Kidney capillary endothelial cell (primary cell): ENCODE measurements around the gene ERN1.
"Not testable (repeated sequence)": the region's sequence is repeated elsewhere in the genome, so short reads cannot be mapped to it uniquely, and the experiment has no call there.

ENCODE experiments used
- DNase-seq: peaks from one replicate; pipeline ENCODE4 v3.0.0-alpha.2; 2018; ENCODE audit warnings: low spot score

ERN1 gene

DNA sequence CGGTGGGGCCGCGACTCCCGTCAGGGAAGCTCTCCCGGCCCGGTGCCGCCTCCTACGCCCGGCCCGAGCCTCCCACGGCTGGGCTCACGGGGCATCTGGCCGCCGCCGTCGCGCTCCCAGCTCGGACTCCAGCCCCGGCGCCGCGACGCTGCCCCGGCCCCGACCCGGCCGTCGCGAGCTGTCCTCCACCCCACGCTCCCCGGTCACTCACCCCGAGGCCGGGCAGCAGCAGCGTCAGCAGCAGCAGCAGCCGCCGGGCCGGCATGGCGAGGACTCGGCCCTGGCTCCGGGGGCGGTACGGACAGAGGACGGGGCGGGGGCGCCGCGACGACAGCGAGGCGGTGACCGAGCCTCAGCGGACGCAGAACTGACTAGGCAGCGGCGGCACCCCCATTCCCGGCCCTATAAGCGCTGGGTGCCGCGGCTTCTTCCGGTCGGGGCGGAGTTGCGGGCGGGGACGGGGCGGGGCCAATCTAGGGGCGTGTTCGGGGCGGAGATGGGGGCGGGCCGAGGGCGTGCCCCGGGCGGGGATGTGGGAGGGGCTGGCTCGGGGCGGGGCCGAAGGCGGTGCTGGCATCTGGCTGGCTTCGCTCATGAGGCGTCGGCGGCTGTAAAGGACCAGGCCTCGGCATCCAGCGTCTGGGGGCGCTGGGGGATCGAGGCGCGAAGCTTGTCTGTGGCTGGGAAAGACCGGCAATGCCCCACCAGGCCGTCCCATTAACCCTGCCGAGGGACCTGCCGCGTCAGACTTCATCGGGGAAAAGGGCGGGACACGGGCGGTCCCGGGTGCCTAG is at the start of gene ERN1:
ERN1 (minus strand) TSS at position 380 of the 794 bp plus-strand sequence; CDS start at position 265, 115 bp downstream.
- DNase-seq = peak; percentile 89

DNA sequence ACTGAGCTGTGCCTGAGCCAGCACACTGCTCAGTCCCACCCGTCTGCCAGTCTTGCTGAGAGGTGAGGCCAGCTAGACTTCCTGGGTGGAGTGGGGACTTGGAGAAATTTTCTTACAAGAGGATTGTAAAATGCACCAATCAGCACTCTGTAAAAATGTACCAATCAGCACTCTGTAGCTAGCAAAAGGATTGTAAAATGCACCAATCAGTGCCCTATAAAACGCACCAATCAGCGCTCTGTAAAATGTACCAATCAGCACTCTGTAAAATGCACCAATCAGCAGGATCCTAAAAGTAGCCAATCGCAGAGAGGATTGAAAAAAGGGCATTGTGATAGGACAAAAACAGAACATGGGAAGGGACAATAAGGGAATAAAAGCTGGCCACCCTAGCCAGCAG is 49.1 kb upstream of the ERN1 start:
- DNase-seq = not testable (repeated sequence)

DNA sequence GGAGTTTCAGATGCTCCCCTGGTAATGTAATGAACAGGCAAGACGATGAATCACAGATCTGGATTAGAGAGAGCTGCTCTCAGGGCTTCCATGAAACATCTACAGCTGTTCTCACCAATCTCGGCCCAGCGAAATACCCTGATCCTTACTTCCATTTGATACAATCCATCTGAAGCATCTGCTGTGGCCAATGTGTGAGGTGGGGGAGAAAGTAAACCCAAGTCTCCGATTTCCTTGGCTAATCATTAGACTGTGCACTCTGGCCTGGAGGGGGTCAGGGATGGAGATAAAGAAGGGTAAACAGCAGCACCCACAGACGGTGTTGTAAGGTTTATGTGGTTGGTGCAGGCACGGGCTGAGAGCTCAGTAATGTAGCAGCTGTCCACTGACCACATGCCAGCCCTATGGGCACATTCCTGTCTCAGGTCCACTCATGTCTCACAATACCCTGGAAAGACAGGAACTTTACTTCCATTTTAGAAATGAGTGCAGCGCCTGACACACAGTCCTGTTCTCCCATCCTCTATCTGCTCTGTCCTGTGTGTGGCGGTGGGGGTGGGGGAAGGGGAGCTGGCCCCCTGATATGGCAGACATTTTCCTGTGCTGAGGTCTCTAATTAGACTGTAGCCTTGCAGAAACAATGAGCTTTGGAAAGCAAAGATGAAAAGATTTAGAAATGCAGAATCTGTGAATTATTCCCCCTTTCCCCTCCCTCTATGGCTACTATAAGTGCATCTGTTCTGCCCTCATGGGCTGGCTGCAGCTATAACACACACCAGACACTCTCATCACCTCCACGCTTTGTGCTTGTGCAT is 48.3 kb upstream of the ERN1 start:
- DNase-seq = no peak

DNA sequence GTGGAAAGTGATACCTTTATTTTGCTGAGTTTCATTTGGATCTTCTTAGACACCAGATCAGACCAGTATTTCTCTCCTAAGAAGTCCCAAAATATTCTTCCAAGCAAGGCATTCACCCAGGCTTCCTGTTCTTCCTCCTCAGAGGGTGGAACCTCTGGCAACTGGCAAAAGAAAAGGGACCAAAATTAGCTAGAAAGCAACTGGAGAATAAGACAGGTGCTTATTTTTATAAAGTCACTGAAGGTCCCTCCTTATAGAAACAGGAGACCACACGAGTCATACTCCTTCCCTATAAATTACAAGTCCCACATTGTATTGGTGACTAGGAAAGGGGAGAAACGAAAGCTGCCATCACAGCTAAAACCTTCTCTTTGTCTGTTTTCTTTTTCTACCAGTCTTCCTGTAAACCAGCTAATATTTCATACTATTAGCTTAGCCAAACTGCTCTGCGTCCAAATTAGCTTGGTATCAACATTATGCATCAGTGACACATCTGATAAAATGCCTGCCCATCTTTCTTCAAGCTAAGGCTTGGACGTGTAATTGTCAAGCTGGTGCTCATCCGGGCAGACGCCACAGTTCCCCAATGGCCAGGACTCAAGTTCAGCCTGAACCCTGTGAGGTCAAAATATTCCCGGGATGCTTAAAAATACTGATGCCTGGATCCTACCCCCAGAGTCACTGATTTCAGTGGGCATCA is 47.5 kb upstream of the ERN1 start:
- DNase-seq = no peak

DNA sequence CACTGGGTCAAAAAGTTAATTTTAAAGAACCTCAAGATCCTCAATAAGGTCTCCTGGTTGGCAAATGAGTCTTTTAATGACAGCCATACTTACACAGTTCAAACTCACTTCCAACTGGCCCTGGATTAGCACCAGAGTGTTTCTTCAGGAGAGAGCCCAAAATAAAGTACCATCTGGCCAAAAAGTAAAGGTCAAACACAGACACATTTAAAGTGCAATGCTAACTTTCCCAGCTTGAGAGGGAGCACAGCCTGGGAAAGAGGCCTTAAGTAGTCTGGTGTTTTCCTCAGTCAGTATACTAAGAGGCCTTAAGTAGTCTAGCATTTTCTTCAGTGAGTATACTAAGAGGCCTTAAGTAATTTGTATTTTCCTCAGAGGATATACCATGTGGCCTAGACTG is 46.6 kb upstream of the ERN1 start:
- DNase-seq = no peak

DNA sequence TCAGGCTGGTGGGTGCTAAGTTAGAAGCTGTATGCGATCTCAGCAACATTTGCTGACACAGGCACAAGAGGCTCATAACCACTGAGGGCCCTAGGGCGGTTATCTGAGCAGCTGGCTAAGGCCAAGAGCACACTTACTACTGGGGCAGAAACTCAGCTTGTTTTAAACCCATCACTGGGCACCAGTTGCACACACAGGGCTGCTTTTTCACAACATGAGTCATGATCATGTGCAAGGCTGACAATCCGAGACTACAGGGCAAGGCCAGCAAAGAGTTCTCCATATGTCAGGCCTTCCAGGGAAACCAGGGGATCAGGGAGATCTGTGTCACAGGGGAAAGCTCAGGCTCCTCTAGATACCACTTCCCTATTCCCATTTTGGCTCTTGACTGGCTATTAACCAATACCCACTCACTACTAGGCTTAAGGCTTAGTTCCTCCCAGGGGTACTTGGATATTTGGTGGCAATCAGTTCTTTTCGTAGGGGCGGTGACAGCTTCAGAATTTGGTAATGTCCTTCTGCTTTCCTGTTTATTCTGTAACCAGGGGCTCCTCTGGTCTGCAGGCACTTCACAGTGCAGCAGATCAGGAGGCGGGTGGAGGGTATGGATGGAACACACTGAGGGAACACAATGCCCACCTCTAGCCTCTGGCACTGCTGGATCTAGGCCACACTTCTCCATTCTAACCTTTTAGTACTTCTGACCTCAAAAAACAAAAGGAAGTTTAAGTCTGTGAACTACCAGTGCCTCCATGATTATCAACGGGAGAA is 44.9 kb upstream of the ERN1 start:
- no peak for DNase-seq

DNA sequence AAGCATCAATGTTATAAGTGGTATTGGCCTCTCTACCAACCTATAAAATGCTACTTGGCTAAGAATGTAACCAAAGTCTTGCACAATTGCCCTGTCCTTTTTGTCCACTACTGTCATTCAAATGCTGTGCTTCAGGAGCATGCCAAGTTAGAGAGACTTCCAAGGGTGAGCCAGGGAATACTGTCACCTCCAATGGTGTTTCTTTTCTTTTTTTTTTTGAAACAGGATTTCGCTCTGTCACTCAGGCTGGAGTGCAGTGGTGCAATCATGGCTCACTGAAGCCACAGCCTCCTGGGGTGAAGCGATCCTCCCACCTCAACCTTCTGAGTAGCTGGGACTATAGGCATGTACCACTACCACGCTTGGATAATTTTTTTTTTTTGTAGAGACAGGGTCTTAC is 43.7 kb upstream of the ERN1 start:
- no peak for DNase-seq

DNA sequence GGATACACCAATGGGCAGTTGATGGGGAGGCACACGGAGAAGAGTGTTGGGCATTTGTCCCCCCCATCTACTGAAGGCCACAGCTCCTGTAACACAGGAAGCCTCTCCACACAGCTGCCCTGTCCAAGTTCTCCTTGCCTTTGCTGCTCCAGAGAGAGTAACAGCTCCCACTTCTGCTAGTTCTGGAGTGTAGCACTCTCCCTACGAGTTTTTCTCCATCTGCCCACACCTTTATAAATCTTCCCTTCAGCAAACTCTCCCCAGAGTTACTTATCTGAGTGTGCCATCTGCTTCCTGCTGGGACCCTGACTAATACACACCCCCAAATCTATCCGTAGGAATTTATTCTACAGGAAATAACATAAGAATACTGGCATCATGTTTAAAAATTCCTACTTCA is 42.6 kb upstream of the ERN1 start:
- peak; percentile 92 for DNase-seq

DNA sequence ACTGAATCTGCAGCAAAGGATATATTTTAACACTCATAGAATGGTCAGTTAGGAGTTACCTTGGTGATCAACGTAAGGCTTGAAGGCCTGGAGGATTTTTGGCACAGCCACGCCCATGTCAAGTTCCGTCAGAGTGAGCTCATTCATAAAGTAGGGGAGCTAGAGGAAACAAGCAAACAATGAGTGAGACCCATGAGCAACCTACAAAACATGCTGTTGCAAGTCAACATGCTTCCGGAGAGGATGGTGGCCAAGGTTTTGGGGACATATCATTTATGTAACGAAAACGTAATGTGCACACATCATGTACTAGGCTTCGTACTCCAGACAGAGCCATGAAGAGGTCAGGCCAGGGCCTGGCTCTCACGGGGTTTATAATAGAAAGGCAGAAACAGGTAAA is 41.1 kb upstream of the ERN1 start:
- DNase-seq = peak; percentile 94

DNA sequence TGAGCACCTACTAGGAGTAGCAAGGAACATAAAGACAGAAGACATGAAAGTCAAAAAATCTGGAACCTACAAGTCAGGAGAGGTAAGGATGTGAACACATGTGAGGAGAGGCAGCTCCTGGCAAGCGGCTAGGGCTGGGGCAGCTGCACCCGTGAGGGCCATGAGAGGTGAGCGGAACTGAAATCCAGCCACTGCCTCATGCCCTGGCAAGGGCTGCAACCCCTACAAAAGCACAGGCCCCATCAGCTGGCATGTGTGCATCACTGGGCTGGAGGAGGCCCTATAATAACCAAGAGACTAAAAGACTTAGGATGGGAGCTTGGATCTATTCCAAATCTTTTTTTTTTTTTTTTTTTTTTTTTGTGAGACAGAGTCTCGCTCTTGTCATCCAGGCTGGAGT is 40.3 kb upstream of the ERN1 start:
- no peak for DNase-seq

DNA sequence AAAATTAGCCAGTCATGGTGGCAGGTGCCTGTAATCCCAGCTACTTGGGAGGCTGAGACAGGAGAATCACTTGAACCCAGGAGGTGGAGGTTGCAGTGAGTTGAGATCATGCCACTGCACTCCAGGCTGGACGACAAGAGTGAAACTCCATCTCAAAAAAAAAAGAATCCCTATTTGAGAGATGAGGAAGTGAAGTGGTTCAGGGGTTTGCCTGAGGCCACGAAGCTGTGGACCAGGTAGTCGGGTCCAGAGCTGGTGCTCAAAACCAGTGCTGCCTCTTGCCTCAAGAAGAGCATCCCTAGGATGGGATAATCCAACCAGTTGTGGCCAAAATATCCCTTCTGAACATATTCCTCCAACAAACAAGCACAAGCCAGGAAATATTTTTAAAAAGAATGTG is 37.7 kb upstream of the ERN1 start:
- not testable (repeated sequence) for DNase-seq

DNA sequence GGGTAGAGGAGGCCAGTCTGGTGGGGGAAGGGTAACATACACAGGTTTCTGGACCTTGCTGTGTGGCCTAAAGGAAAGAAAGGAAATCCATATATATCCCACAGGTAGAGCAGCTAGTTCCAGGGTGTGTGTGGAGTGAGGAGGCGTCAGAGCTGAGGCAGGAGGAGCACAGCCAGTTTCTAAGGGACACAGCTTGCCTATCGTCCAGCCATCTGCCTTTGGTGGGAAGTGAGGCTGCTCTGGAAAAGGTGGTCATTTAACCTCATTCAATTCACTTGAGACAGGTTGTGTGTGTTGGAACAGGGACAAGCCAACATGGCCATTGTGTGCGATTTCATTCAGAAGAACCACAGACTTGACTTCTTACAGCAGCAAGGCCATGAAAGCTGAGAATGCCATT is 36.9 kb upstream of the ERN1 start:
- DNase-seq = no peak

DNA sequence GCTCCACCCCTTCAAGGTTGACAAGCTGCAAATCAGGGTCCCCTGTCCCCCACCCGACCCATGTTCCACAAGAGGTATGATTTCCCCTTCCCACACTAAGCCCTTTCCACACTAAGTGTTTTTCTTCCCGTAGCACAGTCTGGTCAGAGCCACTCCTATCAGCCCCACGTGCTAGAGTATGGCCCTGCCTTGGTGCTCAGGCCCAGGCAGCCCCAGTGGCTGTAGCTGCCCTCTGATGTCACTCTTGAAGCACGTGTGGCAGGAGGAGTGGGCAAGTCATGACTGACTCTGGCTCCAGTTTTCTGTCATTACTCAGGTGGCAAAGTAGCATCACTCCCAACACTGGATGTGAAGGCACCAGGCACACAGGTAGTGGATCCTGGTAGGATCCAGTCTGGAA is 35.4 kb upstream of the ERN1 start:
- no peak for DNase-seq

DNA sequence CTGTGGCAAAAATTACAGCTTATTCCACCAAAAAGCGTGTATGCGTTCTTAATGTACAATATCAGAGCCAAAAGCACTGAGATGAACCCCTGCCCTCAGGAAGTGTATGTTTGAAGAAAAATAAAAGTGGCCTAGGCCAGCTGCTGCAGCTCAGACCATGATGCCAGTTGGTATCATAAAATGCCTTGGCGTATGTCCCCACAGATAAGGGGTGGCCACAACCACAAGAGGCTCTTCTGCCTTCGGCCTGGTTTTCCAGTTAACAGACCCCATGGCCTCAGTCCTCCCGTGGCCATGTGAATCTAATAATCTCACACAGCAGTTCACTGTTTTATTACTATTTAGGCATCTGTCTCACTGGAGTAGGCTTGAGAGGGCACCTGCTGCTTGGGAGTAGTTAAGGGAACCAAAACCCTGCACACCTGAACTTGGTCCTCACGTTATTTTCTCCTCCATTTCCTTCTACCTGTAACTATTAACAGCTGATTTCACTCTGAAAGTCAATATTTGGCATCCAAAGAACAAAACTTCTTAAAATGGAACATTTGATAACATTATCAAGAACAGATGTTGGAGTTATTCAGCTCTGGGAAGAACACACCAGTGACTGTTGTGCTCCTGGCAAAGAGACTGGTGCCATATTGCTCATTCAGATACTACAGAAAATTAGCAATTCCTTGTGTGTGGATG is 34.8 kb upstream of the ERN1 start:
- DNase-seq = no peak

DNA sequence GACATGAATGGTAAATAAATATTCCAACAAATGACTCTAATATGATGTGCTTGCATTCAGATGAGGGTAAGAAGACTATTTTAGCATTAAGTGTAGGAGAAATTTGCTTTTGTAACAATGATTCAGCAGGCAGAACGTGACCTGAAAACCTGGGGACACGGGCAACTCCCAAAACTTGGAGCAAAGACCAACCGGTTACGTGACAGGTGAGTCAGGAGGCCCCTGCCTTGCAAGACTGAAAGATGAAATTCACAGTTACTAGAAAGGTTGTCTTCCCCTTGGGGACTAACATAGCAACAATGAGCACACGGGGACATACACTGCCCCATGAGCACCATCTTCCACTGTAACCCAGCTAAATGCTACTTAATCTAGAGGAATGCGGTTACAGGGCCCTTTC is 33.5 kb upstream of the ERN1 start:
- DNase-seq = no peak

DNA sequence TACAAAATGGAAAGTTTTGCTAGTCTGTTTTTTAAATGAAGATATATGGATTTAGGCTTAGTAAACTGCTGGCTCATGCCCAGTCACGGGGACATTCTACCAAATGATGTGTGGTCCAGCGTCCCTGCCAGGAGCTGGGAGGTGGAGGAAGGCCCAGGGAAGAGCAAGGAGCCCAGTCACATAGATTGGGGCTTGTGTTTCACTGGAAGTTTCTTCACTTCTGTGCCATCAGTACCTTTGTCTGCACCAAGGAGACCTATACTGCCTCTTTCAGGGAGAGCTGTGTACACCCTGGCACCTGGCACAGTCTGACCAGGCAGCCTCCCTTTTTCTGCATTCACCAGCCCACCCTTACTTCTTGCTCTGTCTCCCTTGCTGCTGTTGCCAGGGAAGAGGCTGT is 32.6 kb upstream of the ERN1 start:
- DNase-seq = no peak

DNA sequence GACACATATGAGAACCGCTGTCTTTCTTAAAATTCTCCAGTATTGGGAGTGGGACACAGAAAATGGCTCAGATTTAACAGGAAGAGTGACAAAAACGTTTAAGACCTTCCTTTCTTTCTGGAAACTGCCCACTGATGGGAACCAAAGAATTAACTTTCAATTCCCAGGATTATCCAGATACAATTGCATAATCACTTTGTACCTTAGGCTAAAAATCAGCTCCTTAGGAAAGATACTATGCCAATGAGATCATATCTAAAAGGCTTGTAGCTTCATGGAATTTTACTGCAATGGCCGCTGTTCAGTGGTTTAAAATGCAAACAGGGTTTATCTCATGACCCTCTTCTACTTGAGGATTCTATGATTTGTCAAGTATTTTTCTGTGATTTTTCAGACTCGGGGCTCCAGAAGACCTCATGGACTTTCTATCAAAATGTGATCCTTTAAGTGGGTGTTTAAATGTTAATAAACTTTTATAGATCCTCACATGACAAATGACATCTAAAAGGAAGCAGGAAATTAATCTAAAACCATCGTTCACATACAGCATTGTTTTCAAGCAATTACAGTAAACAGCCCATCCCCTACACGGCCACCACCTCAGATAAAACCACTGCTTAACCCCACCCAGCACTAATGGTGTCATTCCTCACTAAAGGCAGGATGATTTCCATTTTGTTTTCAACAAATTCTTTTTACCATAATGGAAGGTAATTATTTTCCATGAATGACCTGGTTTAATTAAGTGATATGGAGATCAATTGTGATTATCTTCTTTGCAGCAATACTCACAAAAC is 31.6 kb upstream of the ERN1 start:
- no peak for DNase-seq

DNA sequence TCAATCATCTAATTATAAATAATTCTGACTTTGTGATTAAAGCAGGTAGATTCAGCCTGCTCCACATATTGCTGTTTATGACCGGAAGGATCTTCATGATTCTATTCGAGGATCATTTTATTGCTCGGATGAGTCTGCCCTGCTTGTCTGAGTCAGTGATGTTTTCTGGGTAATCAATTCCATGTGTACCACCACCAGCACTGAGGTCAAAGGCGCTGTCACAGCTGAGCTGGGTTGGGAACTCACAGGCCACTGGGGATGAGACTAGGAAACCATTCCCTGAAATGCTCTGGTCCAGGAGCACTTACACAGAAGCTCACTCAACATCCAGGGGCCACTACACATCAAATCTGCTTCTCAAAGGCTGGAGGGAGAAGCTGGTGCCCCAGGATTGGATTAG is 30.4 kb upstream of the ERN1 start:
- DNase-seq = no peak

DNA sequence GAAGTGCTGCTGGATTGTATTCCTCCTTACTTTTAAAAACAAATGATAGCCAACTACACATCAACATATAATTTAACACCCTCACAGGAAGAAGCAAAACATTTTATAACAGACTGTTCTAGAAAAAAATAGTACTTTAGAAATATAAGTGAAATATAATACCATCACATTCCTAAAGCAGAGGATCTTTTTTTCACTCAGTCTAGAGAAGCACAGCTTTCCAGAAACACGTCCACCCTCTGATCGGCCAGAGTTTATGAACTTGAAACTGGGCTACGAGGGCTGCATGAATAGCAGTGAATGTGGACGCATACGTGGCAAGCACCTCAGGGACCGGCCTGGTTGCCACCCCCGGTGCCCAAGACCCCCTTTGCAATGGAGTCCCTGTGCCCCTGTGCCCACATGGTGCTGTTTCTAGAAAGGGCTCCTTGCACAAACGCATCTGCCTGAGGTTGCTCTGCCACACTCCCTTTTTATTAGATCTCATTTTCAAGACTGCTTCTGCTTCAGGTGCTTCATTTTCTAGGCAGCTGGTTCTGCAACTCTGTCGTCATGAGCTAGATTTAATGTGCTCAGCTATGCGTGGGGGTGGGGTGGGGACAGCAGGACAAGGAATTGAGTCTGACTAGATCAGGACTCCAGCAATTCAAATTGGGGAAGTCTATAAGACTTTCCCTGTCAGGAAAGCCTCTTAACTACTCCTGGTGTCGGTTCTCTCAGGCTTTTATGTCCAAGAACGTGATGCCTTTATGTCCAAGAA is 29.1 kb upstream of the ERN1 start:
- no peak for DNase-seq

DNA sequence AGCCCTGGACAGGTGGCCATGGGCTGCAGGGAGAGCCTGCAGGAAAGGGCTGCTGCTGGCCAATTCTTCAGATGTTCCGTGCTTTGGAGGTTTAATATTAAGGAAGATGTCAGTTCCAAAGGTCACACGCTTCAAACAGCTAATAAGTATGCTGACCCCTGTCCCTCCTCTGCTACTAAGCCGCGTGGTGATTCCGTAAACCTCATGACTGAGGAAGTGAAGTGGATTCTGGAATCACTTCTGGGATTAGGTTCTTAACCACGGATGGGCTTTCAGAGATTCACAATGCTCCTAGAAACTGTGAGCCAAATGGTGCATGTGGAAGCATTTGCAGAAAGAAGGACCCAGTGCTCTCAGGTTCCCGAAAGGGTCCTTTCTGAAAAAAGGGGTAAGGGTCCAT is 28.5 kb upstream of the ERN1 start:
- no peak for DNase-seq
